Measurements from ENCODE around the gene FOXS1.

DNA sequence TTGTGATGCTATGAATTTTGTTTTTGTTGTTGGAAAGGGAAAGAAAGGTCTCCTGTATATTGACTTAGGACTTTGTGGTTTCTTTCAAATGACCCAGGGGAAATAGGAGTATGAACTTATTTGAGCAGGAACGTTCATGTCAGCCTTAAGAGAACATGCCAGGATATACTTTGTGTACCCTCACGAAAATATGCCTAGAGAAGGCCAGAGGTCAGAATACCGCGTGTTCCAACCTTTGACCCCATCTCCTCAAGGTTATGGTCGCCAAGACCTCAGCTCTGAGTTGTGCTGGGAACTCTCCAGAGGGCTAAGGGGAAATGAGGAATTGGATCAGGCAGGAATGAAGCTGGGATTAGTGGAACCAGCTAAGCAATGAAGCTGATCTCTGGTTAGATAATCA, 36.5 kb upstream of the FOXS1 start:
- TF ChIP-seq POLR2A (IDR thresholded peaks at IDR 0.05) (no peak), POLR2AphosphoS5 (IDR thresholded peaks at IDR 0.05) (no peak)
- TF ChIP-seq, protein P1, sequence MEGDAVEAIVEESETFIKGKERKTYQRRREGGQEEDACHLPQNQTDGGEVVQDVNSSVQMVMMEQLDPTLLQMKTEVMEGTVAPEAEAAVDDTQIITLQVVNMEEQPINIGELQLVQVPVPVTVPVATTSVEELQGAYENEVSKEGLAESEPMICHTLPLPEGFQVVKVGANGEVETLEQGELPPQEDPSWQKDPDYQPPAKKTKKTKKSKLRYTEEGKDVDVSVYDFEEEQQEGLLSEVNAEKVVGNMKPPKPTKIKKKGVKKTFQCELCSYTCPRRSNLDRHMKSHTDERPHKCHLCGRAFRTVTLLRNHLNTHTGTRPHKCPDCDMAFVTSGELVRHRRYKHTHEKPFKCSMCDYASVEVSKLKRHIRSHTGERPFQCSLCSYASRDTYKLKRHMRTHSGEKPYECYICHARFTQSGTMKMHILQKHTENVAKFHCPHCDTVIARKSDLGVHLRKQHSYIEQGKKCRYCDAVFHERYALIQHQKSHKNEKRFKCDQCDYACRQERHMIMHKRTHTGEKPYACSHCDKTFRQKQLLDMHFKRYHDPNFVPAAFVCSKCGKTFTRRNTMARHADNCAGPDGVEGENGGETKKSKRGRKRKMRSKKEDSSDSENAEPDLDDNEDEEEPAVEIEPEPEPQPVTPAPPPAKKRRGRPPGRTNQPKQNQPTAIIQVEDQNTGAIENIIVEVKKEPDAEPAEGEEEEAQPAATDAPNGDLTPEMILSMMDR (IDR thresholded peaks at IDR 0.05 in 8 of 11, conservative IDR thresholded peaks at IDR 0.05 in 3 of 11) = no peak

Data from spleen (tissue), 7 donors.